ENCODE results near the gene ZNF10. TPM values are rescaled to one million over a fixed set of nuclear protein-coding genes. Genes with fewer than 3 reads are reported as not detected.

The ZNF10 gene
- polyA plus RNA-seq, 1 donor (not counting 4 experiments of a cell fraction or from before 2014, with no cell fraction given) = 6.3 TPM

DNA sequence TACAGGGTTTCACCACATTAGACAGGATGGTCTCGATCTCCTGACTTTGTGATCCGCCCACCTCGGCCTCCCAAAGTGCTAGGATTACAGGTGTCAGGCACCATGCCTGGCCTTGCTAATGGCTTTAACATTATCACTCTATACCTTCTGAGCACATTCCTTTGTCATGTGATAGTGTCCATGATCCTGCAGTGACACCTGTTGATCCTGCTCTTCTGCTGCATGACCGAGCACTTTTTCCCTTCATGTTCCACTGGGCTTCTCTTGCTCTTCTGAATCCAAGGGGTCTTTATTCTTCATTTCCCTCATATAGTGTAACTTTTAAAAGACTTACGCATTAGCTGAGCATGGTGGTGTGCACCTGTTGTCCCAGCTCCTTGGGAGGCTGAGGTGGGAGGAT, 62.4 kb downstream of the ZNF10 start:
- Histone ChIP-seq H3K9me1 (ENCODE audit: control insufficient read depth, extremely low read depth, insufficient read depth, low read length) (no peaks in the 10 kb centered on the region), H3K9me3 (ENCODE audit: control insufficient read depth, low read depth, low read length) (peaks cover 31% of the 10 kb centered on the region), H3K4me2 (ENCODE audit: control insufficient read depth, extremely low read depth, insufficient read depth, low read depth, low read length) (no peak overlapping the region), H3K79me2 (ENCODE audit: control insufficient read depth, insufficient read depth, low read length) (no peaks in the 10 kb centered on the region), H3K4me3 (ENCODE audit: control insufficient read depth in 2 of 3, extremely low read depth in 1 of 3, insufficient read depth in 2 of 3, low read depth in 1 of 3, low read length in 3 of 3) (no peak overlapping the region), H4K20me1 (ENCODE audit: control insufficient read depth, extremely low read depth, insufficient read depth, low read length) (no peaks in the 10 kb centered on the region), H3K27me3 (ENCODE audit: control insufficient read depth, extremely low read depth, insufficient read depth, low read length) (no peaks in the 10 kb centered on the region), H3K4me1 (ENCODE audit: control insufficient read depth, extremely low read depth, insufficient read depth, low read length) (no peaks in the 10 kb centered on the region), H2AFZ (ENCODE audit: control insufficient read depth, low read length) (no peak overlapping the region), H3K36me3 (ENCODE audit: control insufficient read depth in 2 of 2, extremely low read depth in 1 of 2, insufficient read depth in 2 of 2, low read length in 2 of 2) (peaks cover 25% of the 10 kb centered on the region in 2 experiments), H3K27ac (ENCODE audit: control insufficient read depth, insufficient read depth, low read length) (no peak overlapping the region), H3K9ac (ENCODE audit: control insufficient read depth, extremely low read depth, insufficient read depth, low read length) (no peak overlapping the region)
- TF ChIP-seq EZH2 (IDR thresholded peaks at IDR 0.05; ENCODE audit: low read length) (no peak), CTCF (optimal IDR thresholded peaks at IDR 0.05 in 1 of 3, IDR thresholded peaks at IDR 0.05 in 1 of 3, conservative IDR thresholded peaks at IDR 0.05 in 1 of 3; ENCODE audit: extremely low read depth in 1 of 3, insufficient read depth in 2 of 3, low read length in 3 of 3) (no peak)
- FAIRE-seq = no peak
- dilution Hi-C loops (cut with MboI; ENCODE audit: extremely low pct_ligation_motif_present, low sequenced_read_pairs) = no loop called here
- no peak for DNase-seq (ENCODE audit: low read depth, low spot score)

DNA sequence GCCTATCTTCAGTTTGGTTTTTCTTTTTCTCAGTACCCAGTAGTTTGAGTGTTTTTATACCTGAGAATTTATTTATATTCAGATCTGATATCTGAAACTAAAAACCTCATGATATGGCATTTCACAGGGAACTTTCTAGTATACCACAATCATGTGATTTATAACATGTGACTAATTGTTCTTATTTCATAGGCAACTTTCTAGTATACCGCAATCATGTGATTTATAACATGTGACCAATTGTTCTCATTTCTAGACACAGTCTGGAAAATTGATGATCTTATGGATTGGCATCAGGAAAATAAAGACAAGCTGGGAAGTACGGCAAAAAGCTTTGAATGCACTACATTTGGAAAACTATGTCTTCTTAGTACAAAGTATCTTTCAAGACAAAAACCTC, 71.5 kb downstream of the ZNF10 start:
- Histone ChIP-seq H3K4me1 (ENCODE audit: control insufficient read depth, extremely low read depth, insufficient read depth, low read length) (no peaks in the 10 kb centered on the region), H3K9me1 (ENCODE audit: control insufficient read depth, extremely low read depth, insufficient read depth, low read length) (no peaks in the 10 kb centered on the region), H3K27me3 (ENCODE audit: control insufficient read depth, extremely low read depth, insufficient read depth, low read length) (no peaks in the 10 kb centered on the region), H3K27ac (ENCODE audit: control insufficient read depth, insufficient read depth, low read length) (no peak overlapping the region), H2AFZ (ENCODE audit: control insufficient read depth, low read length) (no peak overlapping the region), H3K4me3 (ENCODE audit: control insufficient read depth in 2 of 3, extremely low read depth in 1 of 3, insufficient read depth in 2 of 3, low read depth in 1 of 3, low read length in 3 of 3) (no peak overlapping the region), H3K79me2 (ENCODE audit: control insufficient read depth, insufficient read depth, low read length) (no peaks in the 10 kb centered on the region), H3K36me3 (ENCODE audit: control insufficient read depth in 2 of 2, extremely low read depth in 1 of 2, insufficient read depth in 2 of 2, low read length in 2 of 2) (peaks cover 7 to 8% of the 10 kb centered on the region in 2 experiments), H4K20me1 (ENCODE audit: control insufficient read depth, extremely low read depth, insufficient read depth, low read length) (no peaks in the 10 kb centered on the region), H3K9ac (ENCODE audit: control insufficient read depth, extremely low read depth, insufficient read depth, low read length) (no peak overlapping the region), H3K4me2 (ENCODE audit: control insufficient read depth, extremely low read depth, insufficient read depth, low read depth, low read length) (no peak overlapping the region), H3K9me3 (ENCODE audit: control insufficient read depth, low read depth, low read length) (peaks cover 42% of the 10 kb centered on the region)
- no peak for FAIRE-seq
- DNase-seq (ENCODE audit: low read depth, low spot score) = no peak
- TF ChIP-seq CTCF (optimal IDR thresholded peaks at IDR 0.05 in 1 of 3, IDR thresholded peaks at IDR 0.05 in 1 of 3, conservative IDR thresholded peaks at IDR 0.05 in 1 of 3; ENCODE audit: extremely low read depth in 1 of 3, insufficient read depth in 2 of 3, low read length in 3 of 3) (no peak), EZH2 (IDR thresholded peaks at IDR 0.05; ENCODE audit: low read length) (no peak)
- dilution Hi-C loops (cut with MboI; ENCODE audit: extremely low pct_ligation_motif_present, low sequenced_read_pairs) = no loop called here
